Astrocyte (in vitro differentiated cells and primary cell): Measurements from ENCODE around the gene KRTAP17-1. TPM values are rescaled to one million over a fixed set of nuclear protein-coding genes. Genes with fewer than 3 reads are reported as not detected.
"Not testable (repeated sequence)": the region's sequence is repeated elsewhere in the genome, so short reads cannot be mapped to it uniquely, and the experiment has no call there.

Experiments used
- DNase-seq: peaks from one replicate; pipeline ENCODE4 v3.0.0-alpha.2; 2010; ENCODE audit warnings: low read depth
- FAIRE-seq: peaks from 2 replicates; lab custom pipeline; 2011; peaks lifted over from hg19 to GRCh38; lab: Jason Lieb, UNC
- H2AFZ ChIP-seq: 2 replicates; pipeline ENCODE4 v1.6.0; 2012; ENCODE audit warnings: low read depth, low read length, inconsistent platforms
- H3K27ac ChIP-seq: 2 replicates; pipeline ENCODE4 v1.5.1; 2011; ENCODE audit warnings: low read depth, low read length, inconsistent platforms
- H3K27me3 ChIP-seq: 2 replicates; pipeline ENCODE4 v1.6.0; 2011; ENCODE audit warnings: low read length, inconsistent platforms; ENCODE audit not compliant: insufficient read depth
- H3K36me3 ChIP-seq: 2 replicates; pipeline ENCODE4 v1.5.1; 2011; ENCODE audit warnings: low read length, inconsistent platforms; ENCODE audit not compliant: insufficient read depth
- H3K4me1 ChIP-seq: 2 replicates; pipeline ENCODE4 v1.5.1; 2011; ENCODE audit warnings: low read length, inconsistent platforms; ENCODE audit not compliant: insufficient read depth
- H3K4me2 ChIP-seq: 2 replicates; pipeline ENCODE4 v1.6.0; 2012; ENCODE audit warnings: low read length, inconsistent platforms
- H3K4me3 ChIP-seq: 2 replicates; pipeline ENCODE4 v1.5.1; 2011; ENCODE audit warnings: low read depth, mild to moderate bottlenecking, low read length, inconsistent platforms; ENCODE audit not compliant: insufficient read depth
- H3K79me2 ChIP-seq: 2 replicates; pipeline ENCODE4 v1.6.0; 2012; ENCODE audit warnings: mild to moderate bottlenecking, low read length, inconsistent platforms; ENCODE audit not compliant: insufficient read depth
- H3K9ac ChIP-seq: 2 replicates; pipeline ENCODE4 v1.6.0; 2012; ENCODE audit warnings: mild to moderate bottlenecking, low read length, inconsistent platforms
- H3K9me3 ChIP-seq: 2 replicates; pipeline ENCODE4 v1.5.1; 2012; ENCODE audit warnings: low read depth, mild to moderate bottlenecking, low read length, inconsistent platforms; ENCODE audit not compliant: insufficient read depth
- H4K20me1 ChIP-seq: 2 replicates; pipeline ENCODE4 v1.6.0; 2012; ENCODE audit warnings: low read length, inconsistent platforms; ENCODE audit not compliant: insufficient read depth
- H3K27ac Mint-ChIP-seq: one replicate; pipeline ENCODE4 v1.8.0; 2021; ENCODE audit warnings: mild to moderate bottlenecking, mixed read lengths; ENCODE audit not compliant: unreplicated experiment
- H3K27me3 Mint-ChIP-seq: one replicate; pipeline ENCODE4 v1.8.0; 2021; ENCODE audit warnings: low read depth, mixed read lengths; ENCODE audit not compliant: unreplicated experiment
- H3K36me3 Mint-ChIP-seq: one replicate; pipeline ENCODE4 v1.8.0; 2021; ENCODE audit warnings: low read depth, mixed read lengths; ENCODE audit not compliant: unreplicated experiment
- H3K4me1 Mint-ChIP-seq: one replicate; pipeline ENCODE4 v1.8.0; 2021; ENCODE audit warnings: low read depth, mixed read lengths; ENCODE audit not compliant: unreplicated experiment
- H3K4me3 Mint-ChIP-seq: one replicate; pipeline ENCODE4 v1.8.0; 2021; ENCODE audit warnings: mild to moderate bottlenecking, moderate library complexity, mixed read lengths; ENCODE audit not compliant: unreplicated experiment
- H3K9me3 Mint-ChIP-seq: one replicate; pipeline ENCODE4 v1.8.0; 2021; ENCODE audit warnings: mild to moderate bottlenecking, mixed read lengths; ENCODE audit not compliant: unreplicated experiment
- EZH2 ChIP-seq: IDR thresholded peaks from 2 replicates; pipeline ENCODE4 v1.6.1; 2012; ENCODE audit warnings: mild to moderate bottlenecking, low read length, inconsistent platforms; ENCODE audit not compliant: insufficient read depth
- total RNA-seq: library from RNA; stranded (reverse); gene quantifications from 2 replicates; pipeline ENCODE4 v1.2.1, GENCODE V29; 2021
- TF ChIP-seq, protein P1 (sequence below): IDR thresholded peaks from 2 replicates; pipeline ENCODE4 v1.5.1; 2011; ENCODE audit warnings: low read depth, mild to moderate bottlenecking, inconsistent platforms, low read length, moderate library complexity; ENCODE audit not compliant: insufficient read depth

The KRTAP17-1 gene
- total RNA-seq, 1 donor from 2014 or later, result not detected

DNA sequence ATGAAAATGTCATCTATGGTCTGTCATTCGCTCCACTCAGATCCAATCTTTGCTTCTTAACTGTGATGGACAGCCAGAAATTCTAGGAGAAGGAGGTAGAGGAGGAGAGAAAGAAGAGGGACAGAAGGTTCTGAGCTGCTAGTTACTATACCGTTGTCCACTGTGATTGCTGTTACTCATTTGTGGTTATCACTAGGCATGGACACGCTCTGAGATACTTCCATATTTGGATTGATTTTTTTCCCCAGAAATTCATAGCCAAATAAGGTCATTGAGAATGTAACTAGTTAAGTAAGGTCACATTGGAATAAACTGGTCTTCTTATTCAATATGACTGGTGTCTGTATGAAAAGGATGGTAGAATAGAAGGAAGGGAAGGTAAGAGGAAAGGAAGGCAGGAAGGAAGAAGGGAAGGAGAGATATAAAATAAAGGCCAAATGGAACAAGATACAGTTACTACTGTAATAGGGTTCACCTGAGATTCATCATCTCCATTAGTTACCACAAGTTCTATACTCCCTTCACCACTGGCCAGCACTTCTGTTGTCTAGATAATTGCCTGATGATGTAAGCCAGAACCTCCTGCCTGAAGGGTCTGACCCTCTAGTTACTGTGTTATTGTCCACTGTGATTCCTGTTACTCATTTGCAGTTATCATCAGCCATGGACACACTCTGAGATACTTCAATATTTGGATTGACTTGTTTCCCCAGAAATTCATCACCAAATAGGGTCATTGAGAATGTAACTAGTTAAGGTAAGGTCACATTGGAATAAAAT lies 37.1 kb downstream of the KRTAP17-1 start:
- no peak overlapping the region for H3K27ac Mint-ChIP-seq
- no peak overlapping the region for H2AFZ ChIP-seq
- FAIRE-seq, result no peak
- no peak for DNase-seq
- H3K9ac ChIP-seq, result no peak overlapping the region
- H3K27me3 ChIP-seq, result no peaks in the 10 kb centered on the region
- H3K9me3 ChIP-seq, result no peaks in the 10 kb centered on the region
- TF ChIP-seq EZH2, result no peak
- TF ChIP-seq, protein P1, sequence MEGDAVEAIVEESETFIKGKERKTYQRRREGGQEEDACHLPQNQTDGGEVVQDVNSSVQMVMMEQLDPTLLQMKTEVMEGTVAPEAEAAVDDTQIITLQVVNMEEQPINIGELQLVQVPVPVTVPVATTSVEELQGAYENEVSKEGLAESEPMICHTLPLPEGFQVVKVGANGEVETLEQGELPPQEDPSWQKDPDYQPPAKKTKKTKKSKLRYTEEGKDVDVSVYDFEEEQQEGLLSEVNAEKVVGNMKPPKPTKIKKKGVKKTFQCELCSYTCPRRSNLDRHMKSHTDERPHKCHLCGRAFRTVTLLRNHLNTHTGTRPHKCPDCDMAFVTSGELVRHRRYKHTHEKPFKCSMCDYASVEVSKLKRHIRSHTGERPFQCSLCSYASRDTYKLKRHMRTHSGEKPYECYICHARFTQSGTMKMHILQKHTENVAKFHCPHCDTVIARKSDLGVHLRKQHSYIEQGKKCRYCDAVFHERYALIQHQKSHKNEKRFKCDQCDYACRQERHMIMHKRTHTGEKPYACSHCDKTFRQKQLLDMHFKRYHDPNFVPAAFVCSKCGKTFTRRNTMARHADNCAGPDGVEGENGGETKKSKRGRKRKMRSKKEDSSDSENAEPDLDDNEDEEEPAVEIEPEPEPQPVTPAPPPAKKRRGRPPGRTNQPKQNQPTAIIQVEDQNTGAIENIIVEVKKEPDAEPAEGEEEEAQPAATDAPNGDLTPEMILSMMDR, result no peak
- H3K4me1 ChIP-seq, result no peaks in the 10 kb centered on the region
- H3K27me3 Mint-ChIP-seq, result peaks cover 7% of the 10 kb centered on the region
- no peak overlapping the region for H3K4me2 ChIP-seq
- H3K4me1 Mint-ChIP-seq, result peaks cover 3% of the 10 kb centered on the region
- H3K27ac ChIP-seq, result no peak overlapping the region
- no peak overlapping the region for H3K4me3 Mint-ChIP-seq
- H3K4me3 ChIP-seq, result no peak overlapping the region
- no peaks in the 10 kb centered on the region for H3K36me3 Mint-ChIP-seq
- H4K20me1 ChIP-seq, result no peaks in the 10 kb centered on the region
- no peaks in the 10 kb centered on the region for H3K36me3 ChIP-seq
- H3K79me2 ChIP-seq, result no peaks in the 10 kb centered on the region
- H3K9me3 Mint-ChIP-seq, result peaks cover 2% of the 10 kb centered on the region

DNA sequence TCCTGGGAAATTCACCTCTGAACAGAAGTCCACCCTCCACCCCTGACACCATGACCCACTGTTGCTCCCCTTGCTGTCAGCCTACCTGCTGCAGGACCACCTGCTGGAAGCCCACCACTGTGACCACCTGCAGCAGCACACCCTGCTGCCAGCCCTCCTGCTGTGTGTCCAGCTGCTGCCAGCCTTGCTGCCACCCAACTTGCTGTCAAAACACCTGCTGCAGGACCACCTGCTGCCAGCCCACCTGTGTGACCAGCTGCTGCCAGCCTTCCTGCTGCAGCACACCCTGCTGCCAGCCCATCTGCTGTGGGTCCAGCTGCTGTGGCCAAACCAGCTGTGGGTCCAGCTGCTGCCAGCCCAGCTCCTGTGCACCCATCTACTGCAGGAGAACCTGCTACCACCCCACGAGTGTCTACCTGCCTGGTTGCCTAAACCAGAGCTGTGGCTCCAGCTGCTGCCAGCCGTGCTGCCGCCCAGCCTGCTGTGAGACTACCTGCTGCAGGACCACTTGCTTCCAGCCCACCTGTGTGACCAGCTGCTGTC lies 39.8 kb downstream of the KRTAP17-1 start, which contains the start of gene KRTAP9-7:
Gene KRTAP9-7, plus strand, starts transcription at position 51 of the 543 bp plus-strand sequence. Its CDS starts 0 bp downstream, at position 51.
- H3K27me3 ChIP-seq, H3K9me3 Mint-ChIP-seq, H3K27ac Mint-ChIP-seq, H3K4me2 ChIP-seq, H3K4me1 ChIP-seq, H3K27me3 Mint-ChIP-seq, H4K20me1 ChIP-seq, H3K9ac ChIP-seq, H3K27ac ChIP-seq, H2AFZ ChIP-seq, DNase-seq, H3K4me3 ChIP-seq, H3K9me3 ChIP-seq, H3K4me3 Mint-ChIP-seq, FAIRE-seq, H3K36me3 Mint-ChIP-seq, H3K79me2 ChIP-seq, H3K36me3 ChIP-seq, H3K4me1 Mint-ChIP-seq: not testable (repeated sequence)

DNA sequence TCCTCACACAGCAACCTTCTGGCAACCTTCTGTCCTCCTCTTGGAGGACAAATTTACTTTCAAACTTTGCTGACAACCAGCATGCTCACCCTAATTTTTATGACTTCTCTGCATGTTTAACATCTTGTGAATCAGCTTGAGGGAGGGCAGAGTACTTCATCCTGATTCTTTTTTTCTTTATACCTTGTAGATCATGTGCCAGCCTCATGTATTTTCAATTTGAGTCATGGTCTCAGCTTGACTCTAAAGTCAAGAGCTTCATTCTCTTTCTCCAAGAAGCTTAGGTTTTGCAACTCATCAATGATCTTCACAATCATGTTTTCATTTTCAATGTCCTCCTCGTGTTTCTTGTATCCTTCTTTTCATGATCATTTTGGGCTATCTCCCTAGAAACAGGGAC lies 43.7 kb downstream of the KRTAP17-1 start:
- no peak overlapping the region for H3K4me3 Mint-ChIP-seq
- no peak for FAIRE-seq
- peaks cover 7% of the 10 kb centered on the region for H3K27me3 Mint-ChIP-seq
- no peak overlapping the region for H2AFZ ChIP-seq
- no peak overlapping the region for H3K4me2 ChIP-seq
- H3K9me3 Mint-ChIP-seq, result peaks cover 2% of the 10 kb centered on the region
- no peak overlapping the region for H3K27ac ChIP-seq
- H3K27me3 ChIP-seq, result no peaks in the 10 kb centered on the region
- H3K79me2 ChIP-seq, result no peaks in the 10 kb centered on the region
- no peak for DNase-seq
- H3K4me1 Mint-ChIP-seq, result no peaks in the 10 kb centered on the region
- no peaks in the 10 kb centered on the region for H3K9me3 ChIP-seq
- no peaks in the 10 kb centered on the region for H3K36me3 Mint-ChIP-seq
- H3K9ac ChIP-seq, result no peak overlapping the region
- no peaks in the 10 kb centered on the region for H3K4me1 ChIP-seq
- TF ChIP-seq, protein P1, result no peak
- no peak for TF ChIP-seq EZH2
- H3K27ac Mint-ChIP-seq, result no peak overlapping the region
- no peak overlapping the region for H3K4me3 ChIP-seq
- no peaks in the 10 kb centered on the region for H3K36me3 ChIP-seq
- no peaks in the 10 kb centered on the region for H4K20me1 ChIP-seq

DNA sequence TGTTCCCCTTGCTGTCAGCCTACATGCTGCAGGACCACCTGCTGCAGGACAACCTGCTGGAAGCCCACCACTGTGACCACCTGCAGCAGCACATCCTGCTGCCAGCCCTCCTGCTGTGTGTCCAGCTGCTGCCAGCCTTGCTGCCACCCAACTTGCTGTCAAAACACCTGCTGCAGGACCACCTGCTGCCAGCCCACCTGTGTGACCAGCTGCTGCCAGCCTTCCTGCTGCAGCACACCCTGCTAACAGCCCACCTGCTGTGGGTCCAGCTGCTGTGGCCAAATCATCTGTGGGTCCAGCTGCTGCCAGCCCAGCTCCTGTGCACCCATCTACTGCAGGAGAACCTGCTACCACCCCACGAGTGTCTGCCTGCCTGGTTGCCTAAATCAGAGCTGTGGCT lies 44.2 kb downstream of the KRTAP17-1 start:
- H3K9me3 ChIP-seq, H3K27ac ChIP-seq, FAIRE-seq, H3K4me2 ChIP-seq, H3K9ac ChIP-seq, H3K79me2 ChIP-seq, H3K36me3 Mint-ChIP-seq, H3K27ac Mint-ChIP-seq, H2AFZ ChIP-seq, H3K4me3 ChIP-seq, H4K20me1 ChIP-seq, H3K4me1 Mint-ChIP-seq, H3K4me1 ChIP-seq, H3K27me3 ChIP-seq, DNase-seq, H3K27me3 Mint-ChIP-seq, H3K36me3 ChIP-seq, H3K9me3 Mint-ChIP-seq, H3K4me3 Mint-ChIP-seq: not testable (repeated sequence)
